Cerebellar nuclear complex (tissue), 1 donor: ENCODE results near the gene SIMC1.
"Not testable (repeated sequence)": the region's sequence is repeated elsewhere in the genome, so short reads cannot be mapped to it uniquely, and the experiment has no call there.

Experiments used
- DNase-seq, 2 experiments: peaks; one replicate each; lab custom pipeline; 2025; lab: John Stamatoyannopoulos, UW

The SIMC1 gene

DNA sequence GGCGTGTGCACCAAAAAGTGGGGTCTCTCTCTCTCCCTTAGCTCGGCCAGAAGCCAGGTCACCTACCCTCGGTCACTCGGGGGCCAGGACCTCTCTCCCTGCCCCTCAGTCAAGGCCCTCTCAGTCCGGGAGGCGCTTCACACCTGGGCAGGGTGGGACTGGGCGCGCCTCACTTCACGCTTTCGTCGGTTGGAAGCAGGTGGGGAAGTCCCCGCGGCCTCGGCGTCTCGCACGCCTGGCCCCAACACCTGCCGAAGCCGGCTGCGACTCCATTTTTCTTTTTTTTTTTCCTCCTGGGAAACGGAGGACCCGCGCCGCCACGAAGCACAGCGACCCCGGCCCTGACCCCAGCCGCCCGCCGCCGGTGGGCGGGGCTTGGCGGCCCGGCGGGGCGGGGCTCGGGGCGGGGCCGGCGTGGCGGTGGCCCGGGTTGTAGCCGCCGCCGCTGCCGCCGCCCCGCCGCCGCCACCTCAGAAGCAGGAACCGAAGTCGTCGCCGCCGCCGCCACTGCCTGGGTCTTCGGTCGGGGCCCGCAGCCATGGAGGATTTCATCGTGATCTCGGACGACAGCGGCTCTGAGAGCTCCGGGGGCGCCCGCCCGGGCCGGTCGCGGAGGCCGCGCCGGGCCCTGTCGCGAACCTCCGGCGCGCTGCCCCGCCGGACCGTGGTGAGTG is at the start of gene SIMC1:
Gene SIMC1 (plus strand): TSS at position 454 of the 674 bp plus-strand sequence. CDS start 85 bp downstream, at position 539.
- DNase-seq: not testable (repeated sequence)

DNA sequence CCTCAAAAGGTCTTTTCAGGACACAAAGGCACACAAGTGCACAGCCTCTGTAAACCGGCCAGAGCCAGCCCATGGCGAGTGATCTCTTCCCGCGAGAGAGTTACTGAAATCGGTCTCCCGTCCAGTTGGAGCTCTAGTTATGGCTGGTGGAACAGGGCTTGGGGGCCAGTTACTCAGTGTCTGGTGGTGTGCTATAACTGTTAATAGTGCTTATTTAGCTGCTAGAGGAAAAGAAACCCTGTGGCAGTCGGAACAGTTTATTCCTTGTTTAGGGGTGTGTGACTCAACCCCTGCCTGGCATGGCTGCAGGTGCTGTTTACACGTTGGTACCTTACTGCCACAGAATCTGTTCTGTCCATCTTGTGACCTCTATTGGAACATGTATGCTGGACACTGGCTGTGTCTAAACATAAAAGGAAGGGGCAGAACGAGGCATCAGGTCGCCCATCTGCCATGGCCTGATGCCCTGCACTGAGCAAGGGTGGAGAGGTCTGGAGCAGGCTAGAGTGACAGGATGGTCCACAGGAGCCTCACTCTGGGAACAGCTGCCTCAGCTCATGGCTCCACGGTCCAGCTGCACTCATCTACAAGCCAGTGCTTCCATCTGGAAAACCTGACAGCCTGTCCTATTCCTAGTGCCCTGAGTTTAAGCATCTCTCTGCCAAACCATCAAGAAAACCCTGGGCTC is 49.6 kb upstream of the SIMC1 start:
- DNase-seq: no peak

DNA sequence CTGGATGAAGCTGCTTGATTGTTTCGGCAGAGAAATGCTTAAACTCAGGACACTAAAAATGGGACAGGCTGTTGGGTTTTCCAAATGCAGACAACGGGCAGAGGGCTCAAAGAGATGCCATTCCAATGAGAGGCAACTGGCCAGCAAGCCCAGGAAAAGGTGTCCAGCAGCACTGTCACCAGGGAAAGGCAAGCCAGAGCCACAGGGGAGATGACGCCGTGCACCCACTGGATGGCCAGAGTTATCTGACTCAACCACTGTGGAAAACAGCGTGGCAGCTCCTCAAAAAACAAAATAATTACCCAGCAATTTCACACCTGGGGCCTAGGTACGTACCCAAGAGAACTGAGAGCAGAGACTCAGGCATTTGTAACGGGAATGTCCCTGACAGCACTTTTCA is 48.4 kb upstream of the SIMC1 start:
- DNase-seq: no peak

DNA sequence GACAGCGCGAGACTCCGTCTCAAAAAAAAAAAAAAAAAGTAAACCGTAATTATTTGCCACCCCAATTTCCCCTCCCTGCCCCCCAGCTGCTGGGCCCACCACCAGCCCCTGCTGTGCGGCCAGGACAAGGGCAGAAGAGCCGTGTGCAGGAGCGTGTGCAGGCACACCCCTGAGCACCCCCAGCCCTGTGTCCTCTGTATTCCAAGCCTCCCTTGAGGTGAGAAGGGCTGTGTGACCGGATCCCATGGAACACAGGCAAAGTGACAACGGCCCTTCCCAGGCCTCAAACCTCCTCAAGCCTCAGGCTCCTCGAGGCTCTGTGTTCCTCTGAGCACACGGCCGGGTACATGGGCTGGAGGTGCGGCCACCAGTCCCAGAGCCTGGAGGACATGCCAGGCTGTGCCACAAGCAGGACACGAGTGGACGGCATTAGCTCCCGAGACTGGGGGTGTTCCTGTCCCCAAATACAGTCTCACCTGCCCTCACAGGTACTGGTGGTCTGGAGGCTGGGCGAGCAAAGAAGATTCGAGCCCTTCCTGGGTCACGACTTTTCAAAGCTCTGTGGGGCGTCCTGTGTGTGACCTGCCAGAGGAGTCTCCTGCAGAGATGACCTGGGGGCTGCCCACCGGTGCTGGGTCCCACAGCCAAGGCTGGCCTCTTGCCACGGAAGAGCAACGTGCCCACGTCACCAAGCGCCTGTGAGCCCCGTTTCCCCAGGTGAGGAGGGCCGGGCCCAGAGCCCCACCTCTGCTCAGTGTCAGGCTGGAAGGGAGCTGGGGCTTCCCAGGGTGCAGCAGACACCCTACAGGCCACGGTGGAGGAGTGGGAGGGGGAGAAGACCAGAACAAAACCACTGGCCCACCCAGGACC is 47.1 kb upstream of the SIMC1 start:
- no peak for DNase-seq

- DNase-seq: no peak
Observed at GRCh38 chr5:176192094-176192721, 46.0 kb upstream of the SIMC1 start.

GRCh38 chr5:176192722-176193117 is 45.5 kb upstream of the SIMC1 start:
- DNase-seq: not testable (repeated sequence)

- DNase-seq: not testable (repeated sequence)
Observed at GRCh38 chr5:176193636-176194035, 44.6 kb upstream of the SIMC1 start.

- DNase-seq: peak in 1 of 2 experiments; percentile 10
Observed at GRCh38 chr5:176194238-176195083, 43.8 kb upstream of the SIMC1 start.

DNA sequence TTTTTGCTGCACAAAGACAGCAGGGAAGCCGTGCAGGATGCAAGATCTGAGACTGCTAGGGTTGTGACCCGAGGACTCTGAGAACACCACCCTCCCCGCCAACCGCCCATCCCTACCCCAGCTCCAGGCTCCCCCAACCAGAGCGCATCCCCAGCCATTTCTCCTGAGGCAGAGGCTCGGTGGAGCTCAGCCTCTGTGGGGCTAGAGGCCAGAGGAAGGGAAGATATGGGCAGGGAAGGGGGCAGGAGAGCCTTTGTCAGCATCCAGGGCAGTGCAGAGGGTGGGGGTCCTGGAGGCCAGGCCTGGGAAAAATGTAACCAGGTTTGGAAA is 43.2 kb upstream of the SIMC1 start:
- DNase-seq: not testable (repeated sequence)

DNA sequence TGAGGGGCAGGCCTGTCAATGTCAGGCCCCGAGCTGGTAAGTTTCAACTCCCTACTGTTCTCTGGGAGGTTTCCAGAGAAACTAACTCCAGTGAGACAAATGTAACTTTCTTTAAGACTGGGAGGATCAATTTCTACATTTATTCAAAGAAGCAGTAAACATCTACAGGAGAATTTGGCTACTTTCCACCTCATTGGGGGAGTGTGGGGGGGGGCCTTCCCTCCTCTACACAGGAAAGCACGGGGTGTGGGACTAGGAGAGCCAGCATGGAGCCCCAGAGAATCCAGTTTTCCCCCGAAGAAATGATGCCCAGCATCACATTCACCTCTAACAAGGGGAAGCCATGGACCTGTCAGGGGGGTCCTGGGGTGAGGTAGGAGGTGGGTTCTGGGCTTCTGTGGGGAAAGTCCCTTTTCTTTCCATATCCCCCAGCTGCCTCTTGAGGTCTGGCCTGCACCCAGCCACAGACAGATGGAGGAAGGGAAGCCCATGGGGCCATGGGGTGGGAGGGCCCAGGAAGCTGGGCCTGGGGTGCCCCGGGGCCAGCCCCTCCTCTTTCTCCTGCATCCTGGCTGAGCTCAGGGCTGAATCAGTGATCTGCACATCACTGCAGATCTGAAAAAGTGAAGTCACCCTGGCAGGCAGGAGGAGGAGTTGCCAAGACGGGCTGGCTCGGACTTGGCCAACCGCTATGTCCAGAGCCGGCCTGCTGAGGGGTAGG is 42.6 kb upstream of the SIMC1 start:
- not testable (repeated sequence) for DNase-seq

DNA sequence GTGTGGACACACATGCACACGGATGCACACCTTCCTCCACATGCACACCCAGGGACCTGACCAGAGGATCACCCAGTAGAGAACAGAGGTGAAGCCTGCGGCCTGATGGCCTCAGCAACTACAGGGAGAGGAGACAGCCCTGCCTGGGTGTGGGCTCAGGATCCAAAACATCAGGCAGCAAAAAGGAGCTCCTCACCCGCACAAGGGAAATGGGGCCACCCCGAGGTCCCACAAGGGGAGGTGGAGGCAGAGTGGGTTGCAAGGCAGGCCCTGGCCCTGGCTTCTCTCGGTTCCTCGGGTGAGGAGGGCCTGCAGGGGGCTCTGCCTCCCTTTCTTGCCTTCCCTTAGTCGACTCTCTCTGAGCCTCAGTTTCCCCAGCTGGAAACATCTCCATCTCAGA is 41.4 kb upstream of the SIMC1 start:
- DNase-seq: not testable (repeated sequence)

DNA sequence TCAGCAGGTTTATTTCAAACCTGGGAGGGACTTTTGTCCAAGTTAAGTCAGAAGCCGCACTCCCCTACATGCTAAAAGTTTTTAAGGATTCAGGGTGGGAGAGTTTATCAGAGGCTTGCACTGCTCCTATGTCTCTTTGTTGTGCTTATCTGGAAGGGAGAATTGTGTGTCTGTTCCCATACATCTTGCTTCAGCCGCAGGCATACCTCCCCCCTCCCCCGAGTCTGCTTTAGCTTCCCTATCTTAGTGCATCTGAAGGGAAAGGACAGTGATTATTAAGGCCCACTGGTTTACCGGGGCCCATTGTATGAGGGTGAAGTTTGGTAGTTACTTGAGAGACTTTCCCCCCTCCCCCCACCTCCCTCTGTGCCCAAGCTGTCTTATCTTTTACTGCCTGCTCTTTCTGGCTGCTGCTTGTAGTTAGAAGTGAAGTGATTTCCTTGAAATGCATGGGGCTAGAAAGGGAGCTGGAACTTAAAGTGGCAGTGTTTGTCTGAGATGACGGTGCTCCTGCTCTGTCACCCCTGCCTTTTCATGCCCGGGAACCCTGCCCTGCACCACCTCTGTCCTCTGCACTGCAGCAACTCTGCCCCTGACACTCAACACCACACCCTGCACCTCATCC is 40.9 kb upstream of the SIMC1 start:
- DNase-seq: not testable (repeated sequence)

DNA sequence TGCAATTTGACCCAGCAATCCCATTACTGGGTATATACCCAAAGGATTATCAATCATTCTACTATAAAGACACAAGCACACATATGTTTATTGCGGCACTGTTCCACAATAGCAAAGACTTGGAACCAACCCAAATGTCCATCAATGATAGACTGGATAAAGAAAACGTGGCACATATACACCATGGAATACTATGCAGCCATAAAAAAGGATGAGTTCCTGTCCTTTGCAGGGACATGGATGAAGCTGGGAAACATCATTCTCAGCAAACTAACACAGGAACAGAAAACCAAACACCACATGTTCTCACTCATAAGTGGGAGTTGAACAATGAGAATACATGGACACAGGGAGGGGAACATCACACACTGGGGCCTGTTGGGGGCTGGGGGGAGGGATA is 39.9 kb upstream of the SIMC1 start:
- DNase-seq: not testable (repeated sequence)

DNA sequence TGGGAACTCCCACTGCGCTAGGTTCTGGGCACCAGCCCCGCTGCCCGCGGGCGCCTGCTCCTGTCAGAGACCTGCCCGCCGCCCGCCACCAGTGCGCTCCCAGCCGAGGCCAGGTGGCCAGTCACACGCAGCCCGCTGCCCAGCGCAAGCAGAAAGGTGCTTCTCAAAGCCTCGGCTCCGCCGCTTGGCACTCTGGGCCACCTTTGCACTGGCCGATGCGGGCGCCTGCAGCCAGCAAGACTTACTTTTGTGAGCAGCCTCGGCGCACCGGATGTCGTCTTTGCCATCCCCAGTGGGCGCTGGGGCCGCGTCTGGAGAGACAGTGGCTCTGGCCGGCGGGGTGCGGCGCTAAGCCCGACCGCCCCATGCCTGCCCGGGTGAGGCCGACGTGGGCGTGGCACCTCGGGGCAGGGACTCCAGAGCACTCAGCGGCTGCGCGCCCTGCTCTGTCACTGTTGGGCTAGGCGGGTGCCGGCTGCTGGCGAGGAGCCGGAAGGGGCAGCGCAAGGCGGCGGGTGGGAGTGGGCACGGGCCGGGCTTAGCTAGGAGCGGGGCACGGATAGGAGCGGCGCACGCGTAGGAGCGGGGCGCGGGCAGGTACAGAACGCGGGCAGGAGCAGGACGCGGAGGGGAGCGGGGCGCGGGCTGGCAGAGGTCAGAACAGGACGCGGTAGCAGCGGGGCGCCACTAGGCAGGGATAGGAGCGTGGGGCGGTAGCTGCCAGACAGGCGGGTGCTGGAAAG is 39.1 kb upstream of the SIMC1 start:
- DNase-seq: not testable (repeated sequence)

DNA sequence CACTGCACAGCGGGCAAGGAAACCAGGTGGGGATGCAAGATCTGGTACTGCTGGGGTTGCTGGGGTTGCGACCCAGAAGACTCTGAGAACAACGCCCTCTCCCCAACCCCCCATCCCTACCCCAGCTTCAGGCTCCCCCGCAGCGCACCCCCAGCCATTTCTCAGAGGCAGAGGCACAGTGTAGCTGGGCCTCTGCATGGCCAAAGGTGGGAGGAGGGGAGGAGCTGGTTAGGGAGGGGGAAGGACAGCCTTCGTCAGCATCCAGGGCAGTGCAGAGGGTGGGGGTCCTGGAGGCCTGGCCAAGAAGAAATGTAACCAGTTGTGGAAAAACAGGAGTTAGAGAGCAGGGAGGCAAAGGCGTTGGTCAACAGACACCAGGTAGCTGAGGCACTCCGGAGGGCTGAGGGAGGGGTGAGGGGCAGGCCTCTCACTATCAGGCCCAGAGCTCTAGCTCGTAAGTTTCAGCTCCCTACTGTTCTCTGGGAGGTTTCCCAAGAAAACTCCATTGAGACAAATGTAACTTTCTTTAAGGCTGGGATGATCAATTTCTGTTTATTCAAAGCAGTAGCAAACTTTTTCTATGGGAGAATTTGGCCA is 38.3 kb upstream of the SIMC1 start:
- not testable (repeated sequence) for DNase-seq

DNA sequence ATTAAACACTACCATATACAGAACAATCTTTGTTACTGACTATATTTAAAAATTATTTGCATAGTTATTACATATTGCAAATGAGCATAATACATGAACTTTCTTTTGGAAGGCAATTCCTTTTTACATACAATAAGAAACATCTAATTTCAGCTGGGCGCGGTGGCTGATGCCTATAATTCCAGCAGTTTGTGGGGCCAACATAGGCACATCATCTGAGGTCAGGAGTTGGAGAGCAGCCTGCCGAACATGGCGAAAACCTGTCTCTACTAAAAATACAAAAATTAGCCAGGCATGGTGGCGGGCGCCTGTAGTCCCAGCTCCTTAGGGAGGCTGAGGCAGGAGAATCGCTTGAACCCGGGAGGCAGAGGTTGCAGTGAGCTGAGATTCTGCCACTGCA is 36.4 kb upstream of the SIMC1 start:
- DNase-seq: no peak

DNA sequence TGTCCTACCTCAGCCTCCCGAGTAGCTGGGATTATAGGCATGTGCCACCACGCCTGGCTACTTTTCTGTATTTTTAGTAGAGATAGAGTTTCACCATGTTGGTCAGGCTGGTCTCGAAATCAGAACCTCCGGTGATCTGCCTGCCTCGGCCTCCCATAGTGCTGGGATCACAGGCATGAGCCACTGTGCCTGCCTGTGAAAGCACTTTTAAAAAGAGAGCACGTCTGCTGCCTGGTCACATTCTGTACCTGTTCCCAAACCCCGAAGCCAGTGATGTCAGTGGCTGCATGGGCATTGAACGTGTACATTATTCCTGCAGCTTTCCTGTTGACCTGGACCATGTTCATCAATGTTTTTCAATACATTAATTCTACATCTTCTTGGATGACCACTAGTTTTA is 35.1 kb upstream of the SIMC1 start:
- no peak for DNase-seq

DNA sequence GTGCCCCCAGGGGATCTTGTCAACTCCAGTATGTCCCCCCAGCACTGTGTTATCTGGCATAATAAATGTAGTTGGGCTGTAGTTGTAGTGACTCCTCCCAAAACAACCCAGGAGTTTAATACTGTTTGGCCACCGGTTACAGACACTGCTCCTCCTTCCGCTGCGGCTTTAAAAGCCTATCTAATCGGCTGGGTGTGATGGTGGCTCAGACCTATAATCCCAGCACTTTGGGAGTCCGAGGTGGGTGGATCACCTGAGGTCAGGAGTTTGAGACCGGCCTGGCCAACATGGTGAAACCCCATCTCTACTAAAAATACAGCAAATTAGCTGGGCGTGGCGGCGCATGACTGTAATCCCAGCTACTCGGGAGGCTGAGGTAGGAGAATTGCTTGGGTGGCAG is 34.7 kb upstream of the SIMC1 start:
- not testable (repeated sequence) for DNase-seq

GRCh38 chr5:176214466-176215021 is 23.7 kb upstream of the SIMC1 start:
- DNase-seq: not testable (repeated sequence)
